ENCODE measurements around the gene SPSB3.

SPSB3 gene

GRCh38 chr16:1772908-1773702 is 9.3 kb downstream of the SPSB3 start, which contains the start of gene MRPS34:
Gene MRPS34, minus strand, starts transcription at chr16:1773134. Its CDS starts 15 bp downstream, at chr16:1773119.
- peaks cover 4% of the 10 kb centered on the region; the same call in 1 of the 2 replicates for H3K4me1 ChIP-seq (ENCODE audit: control insufficient read depth, insufficient read depth, low read length)
- H3K9me3 ChIP-seq (ENCODE audit: control insufficient read depth, insufficient read depth, low read length) = no peaks in the 10 kb centered on the region
- H3K27ac ChIP-seq (ENCODE audit: low read depth, low read length) = peak within 1 kb of the TSS; percentile 93
- H3K27me3 ChIP-seq (ENCODE audit: control insufficient read depth, insufficient read depth, low read length) = no peaks in the 10 kb centered on the region
- H3K4me3 ChIP-seq (ENCODE audit: low read depth, low read length) = peak within 1 kb of the TSS; percentile 98
- peaks cover 35% of the 10 kb centered on the region for H3K36me3 ChIP-seq (ENCODE audit: control insufficient read depth, insufficient read depth, low read length)
- H3K9ac ChIP-seq (ENCODE audit: low read depth, low read length) = peak within 1 kb of the TSS; percentile 94

- peak within 1 kb of the TSS; percentile 93 for H3K27ac ChIP-seq (ENCODE audit: low read depth, low read length)
- no peaks in the 10 kb centered on the region for H3K27me3 ChIP-seq (ENCODE audit: control insufficient read depth, insufficient read depth, low read length)
- no peaks in the 10 kb centered on the region for H3K9me3 ChIP-seq (ENCODE audit: control insufficient read depth, insufficient read depth, low read length)
- peaks cover 38% of the 10 kb centered on the region for H3K36me3 ChIP-seq (ENCODE audit: control insufficient read depth, insufficient read depth, low read length)
- H3K9ac ChIP-seq (ENCODE audit: low read depth, low read length) = peak within 1 kb of the TSS; percentile 94
- peaks cover 4% of the 10 kb centered on the region; the same call in 1 of the 2 replicates for H3K4me1 ChIP-seq (ENCODE audit: control insufficient read depth, insufficient read depth, low read length)
- H3K4me3 ChIP-seq (ENCODE audit: low read depth, low read length) = peak within 1 kb of the TSS; percentile 98
Observed at GRCh38 chr16:1772362-1772907, 9.9 kb downstream of the SPSB3 start, which contains the start of gene EME2. Gene EME2, plus strand, starts transcription at chr16:1772810. Its CDS starts 418 bp downstream, at chr16:1773228.

- peaks cover 38% of the 10 kb centered on the region for H3K36me3 ChIP-seq (ENCODE audit: control insufficient read depth, insufficient read depth, low read length)
- H3K27ac ChIP-seq (ENCODE audit: low read depth, low read length) = peak overlapping the region; percentile 93
Observed at GRCh38 chr16:1771864-1772361, 10.5 kb downstream of the SPSB3 start.

DNA sequence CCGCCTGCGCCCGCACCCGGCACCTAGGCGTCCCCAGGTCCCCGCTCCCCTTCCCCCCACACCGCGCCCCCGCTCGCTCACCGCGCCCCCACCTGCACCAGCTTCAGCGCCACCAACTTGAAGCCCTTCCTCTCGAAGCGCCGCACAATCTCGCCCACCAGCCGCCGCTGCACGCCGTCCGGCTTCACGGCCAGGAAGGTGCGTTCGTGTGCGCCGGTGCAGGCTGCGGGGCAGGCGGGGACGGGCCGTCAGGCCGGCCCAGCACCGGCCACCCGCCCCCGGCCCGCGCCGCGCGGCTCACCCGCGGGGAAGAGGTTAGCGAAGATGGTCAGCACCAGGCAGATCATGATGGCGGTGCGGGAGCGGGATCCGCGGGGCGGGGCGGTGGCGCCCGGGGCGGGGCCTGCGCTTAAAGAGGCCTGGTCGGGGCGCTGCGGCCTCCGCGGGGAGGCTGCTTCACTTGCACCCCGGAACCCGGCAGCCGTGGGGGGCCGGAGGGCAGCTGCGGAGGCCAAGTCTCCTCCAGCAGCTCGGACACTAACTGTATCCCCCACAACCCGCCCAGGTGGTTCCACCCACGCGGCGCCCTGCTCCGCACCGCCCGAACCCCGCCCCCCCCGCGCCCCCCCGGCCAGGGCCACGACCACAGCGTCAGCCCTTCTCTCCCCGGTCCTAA is 11.0 kb downstream of the SPSB3 start, which contains the start of gene NME3:
Gene NME3 (minus strand): TSS at position 356 of the 676 bp plus-strand sequence. CDS start 9 bp downstream, at position 347.
- H3K36me3 ChIP-seq (ENCODE audit: control insufficient read depth, insufficient read depth, low read length) = peaks cover 35% of the 10 kb centered on the region

More at GRCh38 chr16:1771864-1772361, 10.5 kb downstream of the SPSB3 start:
- H3K4me1 ChIP-seq (ENCODE audit: control insufficient read depth, insufficient read depth, low read length) = peaks cover 4% of the 10 kb centered on the region; the same call in 1 of the 2 replicates
- no peaks in the 10 kb centered on the region for H3K27me3 ChIP-seq (ENCODE audit: control insufficient read depth, insufficient read depth, low read length)
- H3K4me3 ChIP-seq (ENCODE audit: low read depth, low read length) = peak overlapping the region; percentile 98
- peak overlapping the region; percentile 94 for H3K9ac ChIP-seq (ENCODE audit: low read depth, low read length)
- no peaks in the 10 kb centered on the region for H3K9me3 ChIP-seq (ENCODE audit: control insufficient read depth, insufficient read depth, low read length)

GRCh38 chr16:1770328-1771187 is 11.8 kb downstream of the SPSB3 start:
- Histone ChIP-seq H3K27ac (ENCODE audit: low read depth, low read length) (peak overlapping the region; percentile 93), H3K36me3 (ENCODE audit: control insufficient read depth, insufficient read depth, low read length) (peaks cover 29% of the 10 kb centered on the region)

More for the DNA sequence above, 11.0 kb downstream of the SPSB3 start, which contains the start of gene NME3:
- H3K27me3 ChIP-seq (ENCODE audit: control insufficient read depth, insufficient read depth, low read length) = no peaks in the 10 kb centered on the region
- peak within 1 kb of the TSS; percentile 93 for H3K27ac ChIP-seq (ENCODE audit: low read depth, low read length)
- peaks cover 4% of the 10 kb centered on the region; the same call in 1 of the 2 replicates for H3K4me1 ChIP-seq (ENCODE audit: control insufficient read depth, insufficient read depth, low read length)
- no peaks in the 10 kb centered on the region for H3K9me3 ChIP-seq (ENCODE audit: control insufficient read depth, insufficient read depth, low read length)
- H3K9ac ChIP-seq (ENCODE audit: low read depth, low read length) = peak within 1 kb of the TSS; percentile 94
- peak within 1 kb of the TSS; percentile 98 for H3K4me3 ChIP-seq (ENCODE audit: low read depth, low read length)

GRCh38 chr16:1769402-1770300 is 12.7 kb downstream of the SPSB3 start:
- Histone ChIP-seq H3K4me3 (ENCODE audit: low read depth, low read length) (peak overlapping the region; percentile 98), H3K27ac (ENCODE audit: low read depth, low read length) (peak overlapping the region; percentile 20), H3K27me3 (ENCODE audit: control insufficient read depth, insufficient read depth, low read length) (no peaks in the 10 kb centered on the region), H3K36me3 (ENCODE audit: control insufficient read depth, insufficient read depth, low read length) (peaks cover 31% of the 10 kb centered on the region; the same call in 1 of the 2 replicates), H3K9ac (ENCODE audit: low read depth, low read length) (no peak overlapping the region), H3K4me1 (ENCODE audit: control insufficient read depth, insufficient read depth, low read length) (peaks cover 4% of the 10 kb centered on the region; the same call in 1 of the 2 replicates), H3K9me3 (ENCODE audit: control insufficient read depth, insufficient read depth, low read length) (no peaks in the 10 kb centered on the region)

More at GRCh38 chr16:1770328-1771187, 11.8 kb downstream of the SPSB3 start:
- H3K9me3 ChIP-seq (ENCODE audit: control insufficient read depth, insufficient read depth, low read length) = no peaks in the 10 kb centered on the region
- H3K27me3 ChIP-seq (ENCODE audit: control insufficient read depth, insufficient read depth, low read length) = no peaks in the 10 kb centered on the region
- peak overlapping the region; percentile 80 for H3K9ac ChIP-seq (ENCODE audit: low read depth, low read length)
- peak overlapping the region; percentile 98 for H3K4me3 ChIP-seq (ENCODE audit: low read depth, low read length)
- H3K4me1 ChIP-seq (ENCODE audit: control insufficient read depth, insufficient read depth, low read length) = peaks cover 4% of the 10 kb centered on the region; the same call in 1 of the 2 replicates

- no peaks in the 10 kb centered on the region for H3K9me3 ChIP-seq (ENCODE audit: control insufficient read depth, insufficient read depth, low read length)
- H3K36me3 ChIP-seq (ENCODE audit: control insufficient read depth, insufficient read depth, low read length) = peaks cover 31% of the 10 kb centered on the region; the same call in 1 of the 2 replicates
- H3K27me3 ChIP-seq (ENCODE audit: control insufficient read depth, insufficient read depth, low read length) = no peaks in the 10 kb centered on the region
- H3K27ac ChIP-seq (ENCODE audit: low read depth, low read length) = no peak overlapping the region
- no peak overlapping the region for H3K9ac ChIP-seq (ENCODE audit: low read depth, low read length)
- no peak overlapping the region for H3K4me3 ChIP-seq (ENCODE audit: low read depth, low read length)
- peaks cover 10% of the 10 kb centered on the region; the same call in 1 of the 2 replicates for H3K4me1 ChIP-seq (ENCODE audit: control insufficient read depth, insufficient read depth, low read length)
Observed at GRCh38 chr16:1768767-1769401, 13.5 kb downstream of the SPSB3 start.

GRCh38 chr16:1768061-1768766 is 14.2 kb downstream of the SPSB3 start:
- peaks cover 10% of the 10 kb centered on the region; the same call in 1 of the 2 replicates for H3K4me1 ChIP-seq (ENCODE audit: control insufficient read depth, insufficient read depth, low read length)
- no peak overlapping the region for H3K27ac ChIP-seq (ENCODE audit: low read depth, low read length)
- no peak overlapping the region for H3K9ac ChIP-seq (ENCODE audit: low read depth, low read length)
- H3K27me3 ChIP-seq (ENCODE audit: control insufficient read depth, insufficient read depth, low read length) = no peaks in the 10 kb centered on the region
- H3K4me3 ChIP-seq (ENCODE audit: low read depth, low read length) = no peak overlapping the region
- peaks cover 31% of the 10 kb centered on the region; the same call in 1 of the 2 replicates for H3K36me3 ChIP-seq (ENCODE audit: control insufficient read depth, insufficient read depth, low read length)
- no peaks in the 10 kb centered on the region for H3K9me3 ChIP-seq (ENCODE audit: control insufficient read depth, insufficient read depth, low read length)
